ENCODE data around the gene RNU6-9.
"Not testable (repeated sequence)": the region's sequence is repeated elsewhere in the genome, so short reads cannot be mapped to it uniquely, and the experiment has no call there.

The RNU6-9 gene

DNA sequence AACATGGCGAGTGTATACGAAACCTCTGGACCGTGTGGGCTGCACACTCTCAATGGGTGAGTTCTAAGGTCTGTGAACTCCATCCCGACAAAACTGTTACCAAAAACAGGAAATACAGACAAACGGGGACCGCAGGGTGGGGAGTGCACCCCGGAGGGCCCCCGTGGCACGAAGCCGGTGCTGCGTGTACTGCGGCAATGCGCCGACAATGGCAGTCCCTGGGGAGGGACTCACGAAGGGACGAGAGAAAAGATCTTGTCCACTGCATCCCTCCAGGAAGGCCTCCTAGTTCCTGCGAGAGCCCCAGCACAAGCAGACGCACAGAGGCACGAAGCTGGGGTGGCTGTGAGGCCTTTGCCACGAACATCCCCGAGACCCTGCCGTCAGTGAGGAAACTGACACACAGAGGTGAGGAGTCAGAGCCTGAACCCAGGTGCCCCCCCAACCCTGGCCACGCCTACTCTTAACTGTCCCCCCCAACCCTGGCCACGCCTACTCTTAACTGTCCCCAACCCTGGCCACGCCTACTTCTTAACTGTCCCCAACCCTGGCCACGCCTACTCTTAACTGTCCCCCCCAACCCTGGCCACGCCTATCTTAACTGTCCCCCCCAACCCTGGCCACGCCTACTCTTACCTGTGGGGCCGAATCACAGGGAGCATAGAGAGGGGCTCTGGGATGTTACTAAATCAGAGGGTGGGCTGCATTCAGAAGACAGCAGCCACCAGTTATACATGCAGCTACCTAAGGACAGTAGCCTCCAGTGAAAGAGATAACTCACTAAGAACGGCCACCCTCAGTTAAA, 4.5 kb upstream of the RNU6-9 start:
- TF ChIP-seq CTCF (IDR thresholded peaks at IDR 0.05; ENCODE audit: insufficient read depth, low read depth, low read length, missing control alignments), result no peak
- no peak overlapping the region for H3K4me3 ChIP-seq (ENCODE audit: low read depth, low read length)
- peak; percentile 54 for DNase-seq (ENCODE audit: low read depth)

DNA sequence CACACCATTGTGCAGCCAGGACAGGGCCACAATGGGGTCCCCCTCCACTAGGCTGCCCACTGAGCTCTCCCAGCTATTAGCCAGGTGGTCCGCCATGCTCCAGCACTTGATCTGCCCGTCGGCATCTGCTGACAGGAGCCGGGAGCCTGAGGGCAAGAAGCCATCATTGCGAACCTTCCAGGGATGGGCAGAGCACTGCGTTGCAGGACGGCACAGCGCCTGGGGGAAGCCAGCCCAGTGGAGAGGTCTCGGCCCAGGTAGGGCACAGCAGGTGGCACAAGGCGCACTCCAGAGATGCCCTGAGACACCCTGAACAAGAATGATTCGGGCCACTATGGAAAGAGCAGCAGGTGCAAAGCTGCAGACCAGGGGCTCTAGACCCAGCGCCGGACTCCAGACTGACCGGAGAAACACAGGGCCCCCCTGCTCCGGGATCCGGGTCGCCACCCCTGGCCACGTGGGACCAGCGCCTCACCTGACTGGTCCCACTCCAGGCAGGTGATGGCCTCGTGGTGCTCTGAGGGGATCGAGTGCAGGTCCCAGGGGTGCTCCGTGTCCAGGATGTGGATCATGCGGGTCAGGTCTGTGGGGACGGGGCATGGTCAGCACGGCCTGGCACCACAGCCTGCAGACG, 3.5 kb upstream of the RNU6-9 start:
- no peak for TF ChIP-seq CTCF (IDR thresholded peaks at IDR 0.05; ENCODE audit: insufficient read depth, low read depth, low read length, missing control alignments)
- H3K4me3 ChIP-seq (ENCODE audit: low read depth, low read length), result no peak overlapping the region
- DNase-seq (ENCODE audit: low read depth), result no peak

- DNase-seq (ENCODE audit: low read depth), result no peak
- no peak overlapping the region for H3K4me3 ChIP-seq (ENCODE audit: low read depth, low read length)
- no peak for TF ChIP-seq CTCF (IDR thresholded peaks at IDR 0.05; ENCODE audit: insufficient read depth, low read depth, low read length, missing control alignments)
Measured at GRCh38 chr19:890831-891230, 2.5 kb upstream of the RNU6-9 start.

DNA sequence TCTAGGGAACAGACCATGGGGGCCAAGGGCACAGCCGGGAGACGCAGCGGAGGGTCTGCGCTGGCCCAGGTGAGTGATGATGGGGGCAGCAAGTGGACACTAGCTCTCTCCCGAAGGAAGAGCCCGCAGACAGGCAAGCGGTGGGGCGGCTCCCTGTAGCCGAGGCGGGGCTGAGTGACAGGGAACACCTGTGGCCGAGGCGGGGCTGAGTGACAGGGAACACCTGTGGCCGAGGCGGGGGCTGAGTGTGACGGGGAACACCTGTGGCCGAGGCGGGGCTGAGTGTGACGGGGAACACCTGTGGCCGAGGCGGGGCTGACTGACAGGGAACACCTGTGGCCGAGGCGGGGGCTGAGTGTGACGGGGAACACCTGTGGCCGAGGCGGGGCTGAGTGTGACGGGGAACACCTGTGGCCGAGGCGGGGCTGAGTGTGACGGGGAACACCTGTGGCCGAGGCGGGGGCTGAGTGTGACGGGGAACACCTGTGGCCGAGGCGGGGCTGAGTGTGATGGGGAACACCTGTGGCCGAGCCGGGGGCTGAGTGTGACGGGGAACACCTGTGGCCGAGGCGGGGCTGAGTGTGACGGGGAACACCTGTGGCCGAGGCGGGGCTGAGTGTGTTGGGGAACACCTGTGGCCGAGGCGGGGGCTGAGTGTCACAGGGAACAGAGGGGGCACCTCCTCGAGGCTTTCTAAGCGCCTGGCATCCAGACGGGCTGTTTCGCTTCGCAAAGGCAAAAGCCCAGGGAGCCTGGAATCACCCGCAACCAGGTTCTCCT, 1.7 kb upstream of the RNU6-9 start:
- DNase-seq (ENCODE audit: low read depth), result not testable (repeated sequence)
- H3K4me3 ChIP-seq (ENCODE audit: low read depth, low read length), result peak overlapping the region; percentile 95

DNA sequence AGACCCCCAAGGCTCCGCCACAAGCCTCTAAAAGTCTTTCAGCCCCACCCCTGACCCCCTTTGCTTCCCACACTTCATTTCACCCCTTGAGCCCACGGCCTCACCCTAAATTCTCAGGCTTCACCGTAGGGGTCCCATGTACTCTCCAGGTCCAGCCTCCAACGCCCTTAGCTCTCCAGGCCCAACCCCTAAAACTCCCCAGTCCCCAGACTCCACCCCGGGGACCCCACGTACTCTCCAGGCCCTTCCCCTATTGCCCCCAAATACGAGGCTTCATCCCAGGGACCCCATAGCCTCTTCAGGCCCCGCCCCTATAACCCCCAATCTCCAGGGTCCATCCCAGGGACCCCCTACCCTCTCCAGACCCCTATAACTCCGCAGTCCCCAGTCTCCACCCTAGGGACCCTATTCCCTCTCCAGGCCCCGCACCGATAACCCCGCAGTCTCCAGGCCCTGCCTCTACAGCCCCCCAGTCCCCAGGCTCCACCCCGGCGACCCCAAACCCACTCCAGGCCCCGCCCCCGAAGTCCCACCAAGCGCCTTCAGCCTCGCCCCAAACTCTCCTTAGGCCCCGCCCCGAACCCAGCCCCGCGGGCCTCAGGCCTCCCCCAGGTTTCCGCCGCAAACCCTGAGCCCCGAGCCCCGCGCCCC, 916 bp upstream of the RNU6-9 start:
- H3K4me3 ChIP-seq (ENCODE audit: low read depth, low read length), result peak overlapping the region; percentile 95
- no peak for TF ChIP-seq CTCF (IDR thresholded peaks at IDR 0.05; ENCODE audit: insufficient read depth, low read depth, low read length, missing control alignments)
- DNase-seq (ENCODE audit: low read depth), result peak; percentile 40

- no peak for DNase-seq (ENCODE audit: low read depth)
- no peak for TF ChIP-seq CTCF (IDR thresholded peaks at IDR 0.05; ENCODE audit: insufficient read depth, low read depth, low read length, missing control alignments)
- no peak overlapping the region for H3K4me3 ChIP-seq (ENCODE audit: low read depth, low read length)
Measured at GRCh38 chr19:896434-896833, 3.1 kb downstream of the RNU6-9 start.

DNA sequence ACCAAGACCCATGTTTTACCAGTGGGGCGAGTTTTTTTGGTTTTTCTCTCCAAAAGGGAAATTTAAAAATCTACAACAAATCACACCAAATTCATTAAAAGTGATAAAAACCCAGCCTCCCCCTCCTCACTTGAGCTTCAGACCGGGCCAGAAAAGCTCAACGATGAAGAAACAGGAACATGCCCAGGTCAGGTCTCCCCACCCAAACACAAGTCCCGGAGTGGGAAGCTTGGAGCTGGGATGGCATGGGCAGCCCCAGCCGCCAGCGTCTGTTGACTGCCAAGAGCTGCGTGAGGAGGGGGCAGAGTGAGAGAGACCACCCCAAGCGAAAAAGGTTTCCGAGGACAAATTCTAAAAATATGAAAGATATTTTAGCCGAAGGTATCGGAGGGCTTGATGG, 3.7 kb downstream of the RNU6-9 start:
- no peak overlapping the region for H3K4me3 ChIP-seq (ENCODE audit: low read depth, low read length)
- DNase-seq (ENCODE audit: low read depth), result no peak
- no peak for TF ChIP-seq CTCF (IDR thresholded peaks at IDR 0.05; ENCODE audit: insufficient read depth, low read depth, low read length, missing control alignments)

All from GM12865 (cell line).